ENCODE data around the gene KRTAP12-2.

- TF ChIP-seq, protein P1, sequence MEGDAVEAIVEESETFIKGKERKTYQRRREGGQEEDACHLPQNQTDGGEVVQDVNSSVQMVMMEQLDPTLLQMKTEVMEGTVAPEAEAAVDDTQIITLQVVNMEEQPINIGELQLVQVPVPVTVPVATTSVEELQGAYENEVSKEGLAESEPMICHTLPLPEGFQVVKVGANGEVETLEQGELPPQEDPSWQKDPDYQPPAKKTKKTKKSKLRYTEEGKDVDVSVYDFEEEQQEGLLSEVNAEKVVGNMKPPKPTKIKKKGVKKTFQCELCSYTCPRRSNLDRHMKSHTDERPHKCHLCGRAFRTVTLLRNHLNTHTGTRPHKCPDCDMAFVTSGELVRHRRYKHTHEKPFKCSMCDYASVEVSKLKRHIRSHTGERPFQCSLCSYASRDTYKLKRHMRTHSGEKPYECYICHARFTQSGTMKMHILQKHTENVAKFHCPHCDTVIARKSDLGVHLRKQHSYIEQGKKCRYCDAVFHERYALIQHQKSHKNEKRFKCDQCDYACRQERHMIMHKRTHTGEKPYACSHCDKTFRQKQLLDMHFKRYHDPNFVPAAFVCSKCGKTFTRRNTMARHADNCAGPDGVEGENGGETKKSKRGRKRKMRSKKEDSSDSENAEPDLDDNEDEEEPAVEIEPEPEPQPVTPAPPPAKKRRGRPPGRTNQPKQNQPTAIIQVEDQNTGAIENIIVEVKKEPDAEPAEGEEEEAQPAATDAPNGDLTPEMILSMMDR (IDR thresholded peaks at IDR 0.05; ENCODE audit: extremely low read depth in 1 of 2, insufficient read depth in 1 of 2, low read depth in 1 of 2, low read length in 2 of 2), result no peak
- TF ChIP-seq GATA2 (IDR thresholded peaks at IDR 0.05; ENCODE audit: insufficient read depth, insufficient read length, low read depth, low read length) (no peak), MAX (IDR thresholded peaks at IDR 0.05; ENCODE audit: insufficient read depth, insufficient read length) (no peak), POLR2AphosphoS5 (IDR thresholded peaks at IDR 0.05; ENCODE audit: insufficient read depth, low read depth, low read length) (no peak), POLR2A (IDR thresholded peaks at IDR 0.05; ENCODE audit: low read depth, low read length) (no peak), FOS (IDR thresholded peaks at IDR 0.05; ENCODE audit: borderline replicate concordance, insufficient read depth, low read length) (no peak), JUN (IDR thresholded peaks at IDR 0.05; ENCODE audit: borderline replicate concordance, insufficient read depth, insufficient read length, low read depth) (no peak), EZH2 (IDR thresholded peaks at IDR 0.05; ENCODE audit: borderline replicate concordance, low read depth, low read length, severe bottlenecking) (no peak)
Observed at GRCh38 chr21:44684483-44684882, 17.8 kb upstream of the KRTAP12-2 start.

All from endothelial cell of umbilical vein (primary cell).